Measurements from ENCODE around the gene KATNB1. TPM values are rescaled to one million over a fixed set of nuclear protein-coding genes. Genes with fewer than 3 reads are reported as not detected.

The KATNB1 gene
- polyA plus RNA-seq, 2 of the 4 experiments (the other 2 are of a cell fraction): 21.0 to 21.1 TPM

DNA sequence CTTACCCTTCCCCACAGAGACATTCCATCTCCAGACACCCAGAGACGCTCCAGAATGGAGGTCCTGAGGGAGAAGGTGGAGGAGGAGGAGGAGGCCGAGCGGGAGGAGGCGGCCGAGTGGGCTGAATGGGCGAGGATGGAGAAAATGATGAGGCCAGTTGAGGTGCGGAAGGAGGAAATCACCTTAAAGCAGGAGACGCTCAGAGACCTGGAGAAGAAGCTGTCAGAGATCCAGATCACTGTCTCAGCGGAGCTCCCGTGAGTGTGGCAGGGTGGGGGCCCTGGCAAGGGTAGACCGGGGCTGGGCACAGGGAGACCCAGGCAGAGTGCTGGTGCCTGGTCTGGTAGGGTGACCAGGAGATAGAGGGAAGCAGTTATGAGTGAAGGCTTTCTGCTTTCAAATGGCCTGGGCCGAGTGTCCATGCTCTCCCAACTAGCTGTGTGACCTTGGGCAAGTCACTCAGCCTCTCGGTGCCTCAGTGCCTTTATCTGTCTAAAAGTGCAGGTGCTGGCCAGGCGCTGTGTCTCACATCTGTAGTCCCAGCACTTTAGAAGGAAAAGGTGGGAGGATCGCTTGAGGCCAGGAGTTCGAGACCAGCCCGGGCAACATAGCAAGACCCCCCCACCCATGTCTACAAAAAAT, 37.6 kb upstream of the KATNB1 start (continued):
- TF ChIP-seq, protein P1, sequence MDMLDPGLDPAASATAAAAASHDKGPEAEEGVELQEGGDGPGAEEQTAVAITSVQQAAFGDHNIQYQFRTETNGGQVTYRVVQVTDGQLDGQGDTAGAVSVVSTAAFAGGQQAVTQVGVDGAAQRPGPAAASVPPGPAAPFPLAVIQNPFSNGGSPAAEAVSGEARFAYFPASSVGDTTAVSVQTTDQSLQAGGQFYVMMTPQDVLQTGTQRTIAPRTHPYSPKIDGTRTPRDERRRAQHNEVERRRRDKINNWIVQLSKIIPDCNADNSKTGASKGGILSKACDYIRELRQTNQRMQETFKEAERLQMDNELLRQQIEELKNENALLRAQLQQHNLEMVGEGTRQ (IDR thresholded peaks at IDR 0.05): no peak
- TF ChIP-seq RFX5 (IDR thresholded peaks at IDR 0.05) (no peak), GATA3 (IDR thresholded peaks at IDR 0.05; ENCODE audit: borderline replicate concordance) (no peak), EHF (CRISPR knock-in tag; IDR thresholded peaks at IDR 0.05) (no peak), ZFP36 (IDR thresholded peaks at IDR 0.05; ENCODE audit: borderline replicate concordance, partially characterized antibody) (no peak)
- TF ChIP-seq, protein P2, sequence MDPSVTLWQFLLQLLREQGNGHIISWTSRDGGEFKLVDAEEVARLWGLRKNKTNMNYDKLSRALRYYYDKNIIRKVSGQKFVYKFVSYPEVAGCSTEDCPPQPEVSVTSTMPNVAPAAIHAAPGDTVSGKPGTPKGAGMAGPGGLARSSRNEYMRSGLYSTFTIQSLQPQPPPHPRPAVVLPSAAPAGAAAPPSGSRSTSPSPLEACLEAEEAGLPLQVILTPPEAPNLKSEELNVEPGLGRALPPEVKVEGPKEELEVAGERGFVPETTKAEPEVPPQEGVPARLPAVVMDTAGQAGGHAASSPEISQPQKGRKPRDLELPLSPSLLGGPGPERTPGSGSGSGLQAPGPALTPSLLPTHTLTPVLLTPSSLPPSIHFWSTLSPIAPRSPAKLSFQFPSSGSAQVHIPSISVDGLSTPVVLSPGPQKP (IDR thresholded peaks at IDR 0.05; ENCODE audit: low read depth, low read length): no peak

DNA sequence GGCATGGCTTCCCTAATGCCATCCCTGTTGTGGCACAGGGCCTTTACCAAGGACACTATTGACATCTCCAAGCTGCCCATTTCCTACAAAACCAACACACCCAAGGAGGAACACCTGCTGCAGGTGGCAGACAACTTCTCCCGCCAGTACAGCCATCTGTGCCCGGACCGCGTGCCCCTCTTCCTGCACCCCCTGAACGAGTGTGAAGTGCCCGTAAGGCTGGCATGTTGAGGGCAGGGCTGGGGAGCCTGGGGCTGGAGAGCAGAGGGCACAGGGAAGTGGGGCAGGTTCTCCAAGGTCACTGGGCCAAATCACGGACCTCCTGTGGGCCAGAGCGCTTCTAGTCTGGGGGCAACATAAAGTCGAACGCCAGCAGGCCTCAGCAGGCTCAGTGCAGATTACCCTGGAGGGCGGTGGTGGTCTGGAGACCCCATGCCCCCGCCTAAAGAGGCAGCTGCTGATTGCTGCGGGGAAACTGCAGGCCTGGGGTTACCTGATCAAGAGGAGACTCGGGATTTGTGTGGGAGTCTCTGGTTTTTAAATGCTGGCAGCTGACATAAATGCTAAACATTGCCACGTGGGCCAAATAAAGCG, 36.7 kb upstream of the KATNB1 start:
- Histone ChIP-seq H3K27ac (no peak overlapping the region), H3K9me3 (no peaks in the 10 kb centered on the region), H3K4me2 (no peak overlapping the region), H3K4me1 (peaks cover 10% of the 10 kb centered on the region; the same call in 2 of the 3 replicates), H3K4me3 (no peak overlapping the region)
- DNase-seq (ENCODE audit: low read depth in 1 of 2, low spot score in 1 of 2) (no peak), ATAC-seq (no peak), FAIRE-seq (no peak)
- POLR2A ChIA-PET: no interaction called here
- WGBS (ENCODE audit: missing lambda C conversion rate): 65% methylated on average over 16 of the region's 16 CpGs
- TF ChIP-seq FOXS1 (CRISPR knock-in tag; IDR thresholded peaks at IDR 0.05) (no peak), SMC3 (IDR thresholded peaks at IDR 0.05) (no peak)
- TF ChIP-seq, protein P3, sequence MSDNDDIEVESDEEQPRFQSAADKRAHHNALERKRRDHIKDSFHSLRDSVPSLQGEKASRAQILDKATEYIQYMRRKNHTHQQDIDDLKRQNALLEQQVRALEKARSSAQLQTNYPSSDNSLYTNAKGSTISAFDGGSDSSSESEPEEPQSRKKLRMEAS (IDR thresholded peaks at IDR 0.05): no peak
- CTCF ChIA-PET: interaction anchor here (0.7 to 4.4 kb wide), 6 partner anchors 14 to 122 kb away, joined by 3 to 19 read pairs (median 8); no protein-coding TSS in a partner anchor

DNA sequence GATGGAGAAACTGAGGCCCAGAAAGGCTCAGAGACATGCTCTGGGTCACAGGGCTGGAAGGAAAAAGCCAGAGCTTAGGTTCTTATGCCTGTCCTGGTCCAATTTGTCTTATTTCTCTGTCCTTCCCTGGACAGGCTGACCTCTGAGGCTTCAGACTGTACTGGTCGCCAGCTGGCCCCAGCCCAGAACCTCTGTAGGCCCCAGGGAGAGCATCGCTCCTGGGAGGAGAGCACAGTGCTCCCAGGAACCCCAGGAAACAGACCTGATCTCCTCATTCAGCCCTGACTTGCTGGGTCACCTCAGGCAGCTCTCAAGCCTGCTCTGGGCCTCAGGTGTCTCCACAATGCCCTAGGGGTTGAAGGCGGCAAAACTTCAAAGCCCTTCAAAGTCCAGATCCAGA, 36.1 kb upstream of the KATNB1 start:
- CTCF ChIA-PET: interaction anchor here (2.1 to 4.4 kb wide), 4 partner anchors 13 to 123 kb away, joined by 6 to 19 read pairs (median 10); no protein-coding TSS in a partner anchor
- TF ChIP-seq FOXS1 (CRISPR knock-in tag; IDR thresholded peaks at IDR 0.05) (no peak), ZC3H11A (IDR thresholded peaks at IDR 0.05) (no peak), ZSCAN20 (CRISPR knock-in tag; IDR thresholded peaks at IDR 0.05) (no peak), RARB (CRISPR knock-in tag; IDR thresholded peaks at IDR 0.05) (no peak), RAD21 (conservative IDR thresholded peaks at IDR 0.05 in 1 of 2, IDR thresholded peaks at IDR 0.05 in 1 of 2) (no peak), JUN (IDR thresholded peaks at IDR 0.05) (no peak), KDM1A (IDR thresholded peaks at IDR 0.05; ENCODE audit: low read depth) (no peak), CBX8 (IDR thresholded peaks at IDR 0.05) (no peak), TP53 (CRISPR knock-in tag; IDR thresholded peaks at IDR 0.05) (no peak)
- TF ChIP-seq, protein P4, sequence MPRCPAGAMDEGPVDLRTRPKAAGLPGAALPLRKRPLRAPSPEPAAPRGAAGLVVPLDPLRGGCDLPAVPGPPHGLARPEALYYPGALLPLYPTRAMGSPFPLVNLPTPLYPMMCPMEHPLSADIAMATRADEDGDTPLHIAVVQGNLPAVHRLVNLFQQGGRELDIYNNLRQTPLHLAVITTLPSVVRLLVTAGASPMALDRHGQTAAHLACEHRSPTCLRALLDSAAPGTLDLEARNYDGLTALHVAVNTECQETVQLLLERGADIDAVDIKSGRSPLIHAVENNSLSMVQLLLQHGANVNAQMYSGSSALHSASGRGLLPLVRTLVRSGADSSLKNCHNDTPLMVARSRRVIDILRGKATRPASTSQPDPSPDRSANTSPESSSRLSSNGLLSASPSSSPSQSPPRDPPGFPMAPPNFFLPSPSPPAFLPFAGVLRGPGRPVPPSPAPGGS (IDR thresholded peaks at IDR 0.05): no peak
- no peak for FAIRE-seq

More for the DNA sequence above, 36.1 kb upstream of the KATNB1 start:
- Histone ChIP-seq H3K4me1 (peaks cover 14% of the 10 kb centered on the region), H3K27ac (no peak overlapping the region), H3K4me2 (no peak overlapping the region), H3K4me3 (no peak overlapping the region), H3K9me3 (no peaks in the 10 kb centered on the region)
- no peak for DNase-seq (ENCODE audit: low read depth in 1 of 2, low spot score in 1 of 2)
- 92% methylated on average over 3 of the region's 3 CpGs for WGBS (ENCODE audit: missing lambda C conversion rate)
- no peak for ATAC-seq
- POLR2A ChIA-PET: no interaction called here

Data from A549 (cell line).